H1 (cell line): Measurements from ENCODE around the gene TYW5. TPM values are rescaled to one million over a fixed set of nuclear protein-coding genes. Genes with fewer than 3 reads are reported as not detected.

Experiments
- CTCF ChIA-PET: fragments of 300-600 bp; sonication (Branson Sonifier 250); formaldehyde crosslinking; loops from one replicate; lab custom pipeline; 2021; ENCODE audit not compliant: partially characterized antibody; lab: Charles Lee
- POLR2A ChIA-PET: fragments of 300-600 bp; sonication (Branson Sonifier 250); formaldehyde crosslinking; loops from one replicate; lab custom pipeline; 2021; ENCODE audit warnings: inconsistent platforms; ENCODE audit not compliant: partially characterized antibody; lab: Charles Lee
- DNase-seq, 2 experiments: peaks; one replicate each; pipeline versions ENCODE4 v3.0.0 to v3.0.0-alpha.2; 2010 to 2022; ENCODE audit warnings: low spot score in 2 of 2, low read depth in 1 of 2, mixed read lengths in 1 of 2
- FAIRE-seq: peaks from 2 replicates; lab custom pipeline; 2011; peaks lifted over from hg19 to GRCh38; lab: Jason Lieb, UNC
- H2AFZ ChIP-seq: 2 replicates; pipeline ENCODE4 v1.8.1; 2012; ENCODE audit warnings: low read length, inconsistent platforms
- H2AK5ac ChIP-seq: 2 replicates; pipeline ENCODE4 v1.6.1; 2013; ENCODE audit warnings: low read depth, low read length
- H2BK120ac ChIP-seq: replicated peaks from 2 replicates; pipeline ENCODE3; 2013; ENCODE audit warnings: low read depth, low read length, inconsistent platforms
- H2BK12ac ChIP-seq: 2 replicates; pipeline ENCODE4 v1.6.1; 2013; ENCODE audit warnings: low read depth, low read length
- H2BK15ac ChIP-seq: 2 replicates; pipeline ENCODE4 v1.6.1; 2013; ENCODE audit warnings: low read length
- H2BK20ac ChIP-seq: 2 replicates; pipeline ENCODE4 v1.6.1; 2013; ENCODE audit warnings: low read length
- H2BK5ac ChIP-seq: 2 replicates; pipeline ENCODE4 v1.6.1; 2013; ENCODE audit warnings: low read depth, low read length
- H3K14ac ChIP-seq: 2 replicates; pipeline ENCODE4 v1.6.1; 2013; ENCODE audit warnings: inconsistent platforms; ENCODE audit not compliant: insufficient read length
- H3K18ac ChIP-seq: 2 replicates; pipeline ENCODE4 v1.6.1; 2013; ENCODE audit warnings: low read length; ENCODE audit errors: extremely low read depth
- H3K23ac ChIP-seq: 2 replicates; pipeline ENCODE4 v1.6.1; 2013; ENCODE audit warnings: inconsistent platforms; ENCODE audit not compliant: insufficient read length
- H3K23me2 ChIP-seq: 2 replicates; pipeline ENCODE4 v1.6.1; 2013; ENCODE audit warnings: low read depth, low read length
- H3K27ac ChIP-seq: 2 replicates; pipeline ENCODE4 v1.6.1; 2011; ENCODE audit warnings: low read depth, low read length, inconsistent platforms
- H3K27me3 ChIP-seq, 4 experiments: replicated peaks in 1 of 4; 1 replicate in 1 of 4; 2 replicates in 3 of 4; pipeline versions ENCODE4 v1.6.1 to v1.8.1; 2011 to 2013; ENCODE audit warnings: low read length in 3 of 4, mild to moderate bottlenecking in 3 of 4, inconsistent platforms in 2 of 4, mixed read lengths in 2 of 4, moderate library complexity in 1 of 4; ENCODE audit not compliant: control insufficient read depth in 3 of 4, insufficient read depth in 3 of 4; ENCODE audit errors: extremely low read depth in 1 of 4
- H3K36me3 ChIP-seq, 4 experiments: 2 replicates each; pipeline versions ENCODE4 v1.6.1 to v1.8.1; 2011 to 2013; ENCODE audit warnings: mild to moderate bottlenecking in 4 of 4, low read length in 3 of 4, moderate library complexity in 2 of 4, control low read depth in 1 of 4, inconsistent platforms in 1 of 4; ENCODE audit not compliant: insufficient read depth in 4 of 4, control insufficient read depth in 2 of 4
- H3K4ac ChIP-seq: replicated peaks from 2 replicates; pipeline ENCODE3; 2013; ENCODE audit warnings: low read length, low read depth, mixed read lengths, inconsistent platforms; ENCODE audit not compliant: insufficient read length
- H3K4me1 ChIP-seq, 4 experiments: replicated peaks in 1 of 4; 1 replicate in 1 of 4; 2 replicates in 3 of 4; pipeline versions ENCODE4 v1.6.1 to v1.8.1; 2011 to 2013; ENCODE audit warnings: low read length in 3 of 4, inconsistent platforms in 2 of 4, mixed read lengths in 1 of 4; ENCODE audit not compliant: insufficient read depth in 4 of 4, control insufficient read depth in 3 of 4
- H3K4me2 ChIP-seq, 2 experiments: 2 replicates each; pipeline versions ENCODE4 v1.6.1 to v1.8.1; 2011 to 2013; ENCODE audit warnings: low read depth in 2 of 2, low read length in 2 of 2, control low read depth in 1 of 2, inconsistent platforms in 1 of 2, mild to moderate bottlenecking in 1 of 2; ENCODE audit not compliant: insufficient read depth in 1 of 2
- H3K4me3 ChIP-seq, 4 experiments: fragments of 200-600, 300-600 bp in 1 of 4; sonication (generic), shearing (Covaris generic), sonication (Bioruptor Twin) in 1 of 4; 2 replicates each; pipeline versions ENCODE4 v1.5.1 to v1.8.1; 2011 to 2016; ENCODE audit warnings: low read length in 4 of 4, low read depth in 3 of 4, control low read depth in 2 of 4, inconsistent platforms in 2 of 4, mild to moderate bottlenecking in 2 of 4, mixed read lengths in 1 of 4, moderate library complexity in 1 of 4; ENCODE audit not compliant: insufficient read depth in 2 of 4; ENCODE audit errors: extremely low read depth in 1 of 4
- H3K56ac ChIP-seq: replicated peaks from 2 replicates; pipeline ENCODE3; 2013; ENCODE audit warnings: low read depth, mild to moderate bottlenecking, mixed read lengths, low read length, inconsistent platforms; ENCODE audit not compliant: insufficient read length
- H3K79me1 ChIP-seq: 2 replicates; pipeline ENCODE4 v1.6.1; 2013; ENCODE audit warnings: low read depth, low read length, control low read depth
- H3K79me2 ChIP-seq, 2 experiments: 2 replicates each; pipeline versions ENCODE4 v1.6.1 to v1.8.1; 2012 to 2013; ENCODE audit warnings: low read length in 2 of 2, mild to moderate bottlenecking in 2 of 2, inconsistent platforms in 1 of 2; ENCODE audit not compliant: insufficient read depth in 2 of 2, control insufficient read depth in 1 of 2
- H3K9ac ChIP-seq, 4 experiments: replicated peaks in 1 of 4; 1 replicate in 1 of 4; 2 replicates in 3 of 4; pipeline versions ENCODE4 v1.6.1 to v1.8.1; 2011 to 2013; ENCODE audit warnings: low read depth in 3 of 4, low read length in 3 of 4, control low read depth in 2 of 4, mild to moderate bottlenecking in 2 of 4, moderate library complexity in 2 of 4, inconsistent platforms in 1 of 4; ENCODE audit errors: extremely low read depth in 1 of 4
- H3K9me3 ChIP-seq, 2 experiments: 2 replicates each; pipeline versions ENCODE4 v1.6.1 to v1.8.1; 2012 to 2013; ENCODE audit warnings: mild to moderate bottlenecking in 2 of 2, moderate library complexity in 2 of 2, control low read depth in 1 of 2, inconsistent platforms in 1 of 2, low read depth in 1 of 2, low read length in 1 of 2, mixed read lengths in 1 of 2; ENCODE audit not compliant: insufficient read depth in 2 of 2
- H4K20me1 ChIP-seq, 2 experiments: replicated peaks in 1 of 2; 2 replicates each; pipeline versions ENCODE3 to v1.8.1; 2011 to 2013; ENCODE audit warnings: inconsistent platforms in 2 of 2, low read length in 2 of 2, mild to moderate bottlenecking in 1 of 2; ENCODE audit not compliant: insufficient read depth in 2 of 2, control insufficient read depth in 1 of 2
- H4K5ac ChIP-seq: 2 replicates; pipeline ENCODE4 v1.6.1; 2013; ENCODE audit warnings: low read length, low read depth, mixed read lengths, inconsistent platforms; ENCODE audit not compliant: insufficient read length
- H4K8ac ChIP-seq: 2 replicates; pipeline ENCODE4 v1.8.0; 2013; ENCODE audit warnings: mild to moderate bottlenecking, moderate library complexity, low read length, inconsistent platforms; ENCODE audit not compliant: insufficient read depth; ENCODE audit errors: extremely low read depth
- H4K91ac ChIP-seq: replicated peaks from 2 replicates; pipeline ENCODE3; 2013; ENCODE audit warnings: low read length, mixed read lengths, inconsistent platforms; ENCODE audit not compliant: insufficient read length
- CHD1 ChIP-seq: IDR thresholded peaks from 2 replicates; pipeline ENCODE4 v1.6.1; 2012; ENCODE audit warnings: low read depth, low read length, improper control_type of control experiment
- EZH2 ChIP-seq: fragments of 200-600 bp; sonication (generic); IDR thresholded peaks from 2 replicates; pipeline ENCODE4 v1.7.1; 2012; ENCODE audit warnings: low read depth, mild to moderate bottlenecking, moderate library complexity, low read length, inconsistent platforms; ENCODE audit not compliant: severe bottlenecking
- MAFK ChIP-seq: IDR thresholded peaks from 2 replicates; pipeline ENCODE4 v1.6.1; 2012; ENCODE audit warnings: low read depth, mild to moderate bottlenecking, improper control_type of control experiment, low read length
- TAF7 ChIP-seq: optimal IDR thresholded peaks from 2 replicates; pipeline ENCODE3; 2011; ENCODE audit warnings: low read depth, mild to moderate bottlenecking, inconsistent platforms, low read length, moderate library complexity, borderline replicate concordance
- polyA plus RNA-seq, 7 experiments: library from polyadenylated mRNA; depleted of rRNA in 3 of 7; stranded (reverse) in 5 of 7; unstranded in 2 of 7; fragments of >200 nt in 5 of 7; fragments of 200-250 nt in 2 of 7; gene quantifications; 1 replicate in 5 of 7; 2 replicates in 1 of 7; 4 replicates in 1 of 7; pipeline versions ENCODE4 v1.2.1 to v1.2.3, GENCODE V29; 2011 to 2013; ENCODE audit warnings: missing spikeins in 2 of 7, mixed read lengths in 2 of 7
- small RNA-seq: library from polyadenylated mRNA; stranded (forward); fragments of <200 nt; extraction: miRNeasy Mini kit (QIAGEN cat#:217004); gene quantifications from one replicate; pipeline ENCODE3, GENCODE V24; 2013; ENCODE audit not compliant: insufficient read depth
- total RNA-seq: library from RNA; stranded (reverse); fragmentation: NEBNext Ultra II Directional; extraction: Animal tissue kit (Norgen Biotek cat#: 25700); gene quantifications from 2 replicates; pipeline ENCODE4 v1.2.1, GENCODE V29; 2021

Gene TYW5
- total and polyA plus RNA-seq, 2 of the 8 experiments (the other 6 are each of a cell fraction or from before 2014, with no cell fraction given) = 5.4 to 11.3 TPM

DNA sequence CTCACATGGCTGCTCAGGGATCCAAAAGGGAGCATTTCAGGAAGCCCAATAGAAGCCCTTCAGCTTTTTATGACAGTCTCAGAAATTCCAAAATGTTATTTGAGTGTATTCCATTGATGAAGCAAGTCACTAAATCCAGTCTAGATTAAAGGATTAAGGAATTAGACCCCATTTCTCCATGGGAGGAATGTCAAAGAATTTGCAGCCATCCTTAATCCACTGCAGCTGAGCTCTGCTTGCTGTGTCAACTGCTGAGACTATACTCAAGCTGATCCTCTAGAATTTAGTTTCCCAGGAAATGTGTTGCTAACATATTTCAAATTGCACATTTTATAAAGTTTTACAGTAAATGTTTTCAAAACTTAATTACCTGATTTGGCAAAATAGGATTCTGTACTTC, 72.6 kb downstream of the TYW5 start:
- no peak overlapping the region for H4K8ac ChIP-seq
- H3K79me2 ChIP-seq = no peaks in the 10 kb centered on the region
- no peaks in the 10 kb centered on the region for H3K36me3 ChIP-seq
- peaks cover 0 to 6% of the 10 kb centered on the region in 2 experiments; a peak in 1 of 4 replicates for H3K9me3 ChIP-seq
- no peak for DNase-seq
- H2BK120ac ChIP-seq = no peak overlapping the region
- no peaks in the 10 kb centered on the region for H3K4me1 ChIP-seq
- H3K79me1 ChIP-seq = no peaks in the 10 kb centered on the region
- H3K4ac ChIP-seq = no peak overlapping the region
- no peak overlapping the region for H3K23ac ChIP-seq
- no peak overlapping the region for H3K18ac ChIP-seq
- H3K4me3 ChIP-seq = no peak overlapping the region
- H3K14ac ChIP-seq = no peak overlapping the region
- H2BK12ac ChIP-seq = no peak overlapping the region
- FAIRE-seq = no peak
- H4K91ac ChIP-seq = no peak overlapping the region
- no peak overlapping the region for H2AFZ ChIP-seq
- H3K27me3 ChIP-seq = no peaks in the 10 kb centered on the region
- H3K27ac ChIP-seq = no peak overlapping the region
- H2BK15ac ChIP-seq = no peak overlapping the region
- H2BK5ac ChIP-seq = no peak overlapping the region
- H2BK20ac ChIP-seq = no peak overlapping the region
- POLR2A ChIA-PET = no interaction called here
- no peak overlapping the region for H3K9ac ChIP-seq
- no peak overlapping the region for H3K56ac ChIP-seq
- H4K20me1 ChIP-seq = no peaks in the 10 kb centered on the region
- H4K5ac ChIP-seq = no peak overlapping the region
- H3K23me2 ChIP-seq = no peaks in the 10 kb centered on the region
- no peak for TF ChIP-seq EZH2
- no peak for TF ChIP-seq TAF7
- no peak for TF ChIP-seq CHD1
- no peak for TF ChIP-seq MAFK
- no peak overlapping the region for H3K4me2 ChIP-seq
- CTCF ChIA-PET = interaction anchor here (0.8 to 1.3 kb wide), 2 partner anchors 17 to 177 kb away, joined by 3 to 5 read pairs; no protein-coding TSS in a partner anchor
- H2AK5ac ChIP-seq = no peak overlapping the region

Small RNA genes within 50 kb of the gene (small RNA-seq; reads per million reads assigned to genes)
- not detected for gene RN7SL717P

Other genes with a start within 250 kb of the TYW5 start
- 0.61 and 0.97 TPM in 2 replicates for gene FTCDNL1, start 104.3 kb downstream of the TYW5 start, total RNA-seq
- gene FTCDNL1, start 104.3 kb downstream of the TYW5 start, polyA plus RNA-seq (2011; rRNA removed) = 0.38 and 0.41 TPM in 2 replicates
- 32.0 and 32.3 TPM in 2 replicates for gene C2orf69, start 44.2 kb downstream of the TYW5 start, total RNA-seq
- gene C2orf69, start 44.2 kb downstream of the TYW5 start, polyA plus RNA-seq (2011; rRNA removed) = 3.9 and 5.1 TPM in 2 replicates
- gene MAIP1, start 91 bp upstream of the TYW5 start, total RNA-seq = 28.5 and 32.0 TPM in 2 replicates
- 20.3 and 23.2 TPM in 2 replicates for gene MAIP1, start 91 bp upstream of the TYW5 start, polyA plus RNA-seq (2011; rRNA removed)